Measurements from ENCODE around the gene MFSD1.

Gene MFSD1

DNA sequence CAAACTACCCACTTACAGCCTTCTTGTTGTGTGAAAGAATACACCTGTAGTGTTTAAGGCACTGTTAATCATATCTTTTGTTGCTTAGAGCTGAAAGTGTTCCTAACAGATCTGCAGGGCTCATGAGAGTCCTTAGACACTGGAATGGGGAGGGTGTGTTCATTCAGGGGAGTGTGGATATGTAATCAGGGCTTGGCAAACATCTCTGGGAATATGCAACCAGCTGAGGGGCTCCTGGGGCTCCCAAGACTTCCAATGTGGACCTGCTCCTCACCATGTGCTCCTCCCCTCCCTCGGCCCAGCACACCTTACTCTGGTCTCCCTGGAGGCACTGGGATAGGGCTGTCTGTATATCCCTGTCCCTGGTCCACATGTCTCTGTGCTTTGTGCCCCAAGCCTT lies 30.3 kb upstream of the MFSD1 start:
- Mint-ChIP-seq H3K9me3 (no peaks in the 10 kb centered on the region), H3K27me3 (no peaks in the 10 kb centered on the region), H3K4me3 (no peak overlapping the region), H3K36me3 (peaks cover 1% of the 10 kb centered on the region), H3K27ac (no peak overlapping the region), H3K4me1 (peaks cover 8% of the 10 kb centered on the region)
- CTCF ChIA-PET = interaction anchor here (1.5 kb wide), 1 partner anchor 18 kb away, joined by 5 read pairs; no protein-coding TSS in a partner anchor
- no peak for DNase-seq

- CTCF ChIA-PET = interaction anchor here (1.5 kb wide), 1 partner anchor 17 kb away, joined by 5 read pairs; no protein-coding TSS in a partner anchor
- no peak for DNase-seq
- H3K4me3 Mint-ChIP-seq = no peak overlapping the region
- H3K4me1 Mint-ChIP-seq = peaks cover 8% of the 10 kb centered on the region
- no peak overlapping the region for H3K27ac Mint-ChIP-seq
- H3K9me3 Mint-ChIP-seq = no peaks in the 10 kb centered on the region
- H3K27me3 Mint-ChIP-seq = no peaks in the 10 kb centered on the region
- H3K36me3 Mint-ChIP-seq = peaks cover 1% of the 10 kb centered on the region
These were observed 29.9 kb upstream of the MFSD1 start for GRCh38 chr3:158771982-158772381.

GRCh38 chr3:158773166-158773565 lies 28.7 kb upstream of the MFSD1 start:
- no peak for DNase-seq
- H3K4me1 Mint-ChIP-seq = peaks cover 8% of the 10 kb centered on the region
- CTCF ChIA-PET = interaction anchor here (1.2 kb wide), 1 partner anchor 35 kb away, joined by 3 read pairs; no protein-coding TSS in a partner anchor
- no peak overlapping the region for H3K27ac Mint-ChIP-seq
- no peaks in the 10 kb centered on the region for H3K27me3 Mint-ChIP-seq
- peaks cover 1% of the 10 kb centered on the region for H3K36me3 Mint-ChIP-seq
- no peak overlapping the region for H3K4me3 Mint-ChIP-seq
- H3K9me3 Mint-ChIP-seq = no peaks in the 10 kb centered on the region

- Mint-ChIP-seq H3K27ac (no peak overlapping the region), H3K36me3 (peaks cover 1% of the 10 kb centered on the region), H3K9me3 (no peaks in the 10 kb centered on the region), H3K4me3 (no peak overlapping the region), H3K4me1 (peaks cover 8% of the 10 kb centered on the region), H3K27me3 (no peaks in the 10 kb centered on the region)
- no peak for DNase-seq
- CTCF ChIA-PET = interaction anchor here (1.2 kb wide), 1 partner anchor 34 kb away, joined by 3 read pairs; no protein-coding TSS in a partner anchor
These were observed 27.7 kb upstream of the MFSD1 start for GRCh38 chr3:158773845-158774830.

DNA sequence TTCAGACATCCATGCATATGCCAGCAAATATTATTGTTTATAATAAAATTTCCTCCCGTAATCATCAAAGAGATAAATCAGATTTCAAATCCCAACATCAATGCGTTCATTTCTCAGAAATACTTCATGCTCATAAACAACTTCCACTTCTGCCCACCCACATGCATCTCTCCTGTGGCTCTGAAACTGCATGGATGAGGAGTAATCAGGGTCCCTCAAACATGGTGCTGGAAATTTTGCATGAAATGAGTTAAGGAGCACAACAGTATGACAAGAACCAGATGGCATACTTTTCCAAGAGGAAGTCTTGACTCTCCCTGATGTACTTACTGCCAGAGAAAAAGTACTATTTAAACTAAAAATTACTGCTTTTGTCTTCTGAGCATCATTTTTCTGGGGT lies 26.9 kb upstream of the MFSD1 start:
- H3K27ac Mint-ChIP-seq = no peak overlapping the region
- DNase-seq = no peak

DNA sequence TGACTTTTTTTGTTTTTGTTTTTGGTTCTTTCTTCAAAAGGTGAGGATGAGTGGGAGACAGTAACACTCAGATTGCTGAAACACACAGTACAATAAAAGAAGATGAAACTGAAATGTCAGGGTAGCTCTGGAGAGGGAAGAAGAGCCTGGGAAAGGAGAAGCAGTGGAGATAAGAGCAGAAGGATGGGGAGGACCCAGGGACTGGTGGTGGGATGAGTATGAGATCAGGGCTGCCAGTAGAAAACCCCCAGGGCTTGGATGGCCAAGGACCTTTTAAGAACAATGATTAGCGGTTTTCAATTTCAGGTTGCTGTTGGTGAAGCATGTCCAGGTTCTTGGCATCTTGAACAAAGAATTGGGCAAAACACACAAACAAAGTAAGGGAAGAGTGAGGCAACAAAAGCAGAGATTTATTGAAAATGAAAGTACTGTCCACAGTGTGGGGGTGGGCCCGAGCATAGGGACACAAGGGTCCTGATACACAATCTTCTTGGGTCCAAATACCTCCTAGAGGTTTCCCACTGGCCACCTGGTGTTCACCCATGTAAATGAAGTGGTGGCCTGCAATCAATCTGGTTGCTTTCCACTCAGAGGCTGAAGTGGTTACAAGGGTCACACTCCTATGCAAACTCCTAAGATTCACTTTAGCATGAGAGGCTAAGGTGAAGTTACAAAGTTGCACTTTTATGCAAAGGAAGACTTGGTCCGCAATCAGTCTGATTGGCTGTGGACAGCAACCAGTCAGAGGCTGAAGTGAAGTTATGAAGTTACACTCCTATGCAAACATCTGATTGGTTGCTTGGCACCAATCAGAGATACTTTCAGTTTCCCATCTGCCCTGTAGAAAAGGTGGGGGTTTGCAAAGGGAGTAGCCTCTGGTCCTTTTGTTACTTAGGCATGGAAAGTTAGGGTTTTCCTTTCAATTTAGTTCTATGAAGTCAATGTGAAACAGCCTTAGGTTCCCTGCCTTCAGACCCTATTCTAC lies 26.1 kb upstream of the MFSD1 start:
- Mint-ChIP-seq H3K4me1 (peaks cover 8% of the 10 kb centered on the region), H3K4me3 (no peak overlapping the region), H3K27me3 (no peaks in the 10 kb centered on the region), H3K27ac (no peak overlapping the region), H3K9me3 (no peaks in the 10 kb centered on the region), H3K36me3 (peaks cover 1% of the 10 kb centered on the region)
- CTCF ChIA-PET = no interaction called here
- DNase-seq = no peak

More for the DNA sequence above, 26.9 kb upstream of the MFSD1 start:
- CTCF ChIA-PET = no interaction called here
- H3K27me3 Mint-ChIP-seq = no peaks in the 10 kb centered on the region
- H3K4me1 Mint-ChIP-seq = peaks cover 8% of the 10 kb centered on the region
- H3K4me3 Mint-ChIP-seq = no peak overlapping the region
- H3K36me3 Mint-ChIP-seq = peaks cover 1% of the 10 kb centered on the region
- H3K9me3 Mint-ChIP-seq = no peaks in the 10 kb centered on the region

GRCh38 chr3:158776531-158776930 lies 25.3 kb upstream of the MFSD1 start:
- H3K9me3 Mint-ChIP-seq = no peaks in the 10 kb centered on the region
- H3K4me3 Mint-ChIP-seq = no peak overlapping the region
- H3K4me1 Mint-ChIP-seq = peaks cover 8% of the 10 kb centered on the region
- no peaks in the 10 kb centered on the region for H3K27me3 Mint-ChIP-seq
- H3K36me3 Mint-ChIP-seq = peaks cover 1% of the 10 kb centered on the region
- no peak for DNase-seq
- no peak overlapping the region for H3K27ac Mint-ChIP-seq
- CTCF ChIA-PET = no interaction called here

DNA sequence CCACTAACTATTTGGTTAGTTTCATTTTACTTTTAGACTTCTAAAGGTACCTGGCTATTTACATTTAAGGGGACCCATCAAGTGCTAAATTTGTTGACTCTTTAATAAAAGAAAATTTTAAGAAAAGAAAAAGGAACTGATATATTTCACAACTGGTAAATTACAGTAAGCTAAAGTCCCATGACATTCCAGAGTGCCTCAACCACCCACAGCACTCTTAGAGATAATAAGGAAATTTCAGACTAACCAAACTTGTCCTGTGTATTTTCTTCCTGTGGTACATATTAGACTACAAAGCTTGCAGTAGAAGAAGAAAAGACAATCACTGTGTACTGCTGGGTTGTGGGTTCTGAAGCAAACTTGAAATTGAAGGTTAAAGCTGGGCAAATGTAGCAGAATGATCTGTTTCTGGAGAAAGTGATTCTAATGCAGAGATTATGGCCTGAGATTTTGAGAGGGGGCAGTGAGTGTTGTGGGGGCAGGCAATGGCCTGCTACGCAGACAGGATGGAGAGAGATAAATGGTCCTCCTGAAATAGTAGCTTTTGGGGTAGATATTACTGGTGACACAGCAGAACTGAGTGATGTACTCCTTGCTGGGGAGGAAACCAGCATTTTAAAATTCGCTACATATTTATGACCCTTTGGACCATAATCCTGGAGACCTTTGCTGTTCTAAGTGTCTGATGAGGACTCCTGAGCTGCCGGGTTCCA lies 24.5 kb upstream of the MFSD1 start:
- CTCF ChIA-PET = interaction anchor here (0.7 to 2.2 kb wide), 3 partner anchors 12 to 50 kb away, joined by 3 to 9 read pairs (median 5); no protein-coding TSS in a partner anchor
- Mint-ChIP-seq H3K4me1 (peaks cover 8% of the 10 kb centered on the region), H3K9me3 (no peaks in the 10 kb centered on the region), H3K27me3 (no peaks in the 10 kb centered on the region), H3K4me3 (no peak overlapping the region), H3K27ac (no peak overlapping the region), H3K36me3 (peaks cover 1% of the 10 kb centered on the region)
- no peak for DNase-seq

- H3K27ac Mint-ChIP-seq = no peak overlapping the region
- CTCF ChIA-PET = interaction anchor here (1.3 kb wide), 1 partner anchor 122 kb away, joined by 3 read pairs; no protein-coding TSS in a partner anchor
- no peaks in the 10 kb centered on the region for H3K9me3 Mint-ChIP-seq
- H3K4me3 Mint-ChIP-seq = no peak overlapping the region
- H3K36me3 Mint-ChIP-seq = no peaks in the 10 kb centered on the region
- H3K4me1 Mint-ChIP-seq = peaks cover 4% of the 10 kb centered on the region
- DNase-seq = no peak
- no peaks in the 10 kb centered on the region for H3K27me3 Mint-ChIP-seq
These were observed 21.1 kb upstream of the MFSD1 start for GRCh38 chr3:158780766-158781165.

- H3K27ac Mint-ChIP-seq = no peak overlapping the region
- H3K4me1 Mint-ChIP-seq = peaks cover 1% of the 10 kb centered on the region
- no peaks in the 10 kb centered on the region for H3K9me3 Mint-ChIP-seq
- CTCF ChIA-PET = interaction anchor here (1.3 kb wide), 1 partner anchor 123 kb away, joined by 3 read pairs; no protein-coding TSS in a partner anchor
- no peaks in the 10 kb centered on the region for H3K36me3 Mint-ChIP-seq
- no peaks in the 10 kb centered on the region for H3K27me3 Mint-ChIP-seq
- no peak for DNase-seq
- H3K4me3 Mint-ChIP-seq = no peak overlapping the region
These were observed 20.7 kb upstream of the MFSD1 start for GRCh38 chr3:158781191-158781590.

- DNase-seq = no peak
- H3K27ac Mint-ChIP-seq = no peak overlapping the region
- no peaks in the 10 kb centered on the region for H3K27me3 Mint-ChIP-seq
- CTCF ChIA-PET = no interaction called here
- no peaks in the 10 kb centered on the region for H3K9me3 Mint-ChIP-seq
- H3K36me3 Mint-ChIP-seq = no peaks in the 10 kb centered on the region
- H3K4me1 Mint-ChIP-seq = no peaks in the 10 kb centered on the region
- no peak overlapping the region for H3K4me3 Mint-ChIP-seq
These were observed 20.0 kb upstream of the MFSD1 start for GRCh38 chr3:158781849-158782248.

GRCh38 chr3:158782283-158782989 lies 19.4 kb upstream of the MFSD1 start:
- Mint-ChIP-seq H3K27ac (no peak overlapping the region), H3K27me3 (no peaks in the 10 kb centered on the region), H3K4me1 (no peaks in the 10 kb centered on the region), H3K9me3 (no peaks in the 10 kb centered on the region), H3K4me3 (no peak overlapping the region), H3K36me3 (no peaks in the 10 kb centered on the region)
- DNase-seq = no peak
- CTCF ChIA-PET = no interaction called here

GRCh38 chr3:158783051-158783450 lies 18.8 kb upstream of the MFSD1 start:
- no peak for DNase-seq
- Mint-ChIP-seq H3K4me1 (no peaks in the 10 kb centered on the region), H3K27ac (no peak overlapping the region), H3K9me3 (no peaks in the 10 kb centered on the region), H3K36me3 (no peaks in the 10 kb centered on the region), H3K4me3 (no peak overlapping the region), H3K27me3 (no peaks in the 10 kb centered on the region)
- CTCF ChIA-PET = no interaction called here
